Measurements from ENCODE around the gene TCF3.

DNA sequence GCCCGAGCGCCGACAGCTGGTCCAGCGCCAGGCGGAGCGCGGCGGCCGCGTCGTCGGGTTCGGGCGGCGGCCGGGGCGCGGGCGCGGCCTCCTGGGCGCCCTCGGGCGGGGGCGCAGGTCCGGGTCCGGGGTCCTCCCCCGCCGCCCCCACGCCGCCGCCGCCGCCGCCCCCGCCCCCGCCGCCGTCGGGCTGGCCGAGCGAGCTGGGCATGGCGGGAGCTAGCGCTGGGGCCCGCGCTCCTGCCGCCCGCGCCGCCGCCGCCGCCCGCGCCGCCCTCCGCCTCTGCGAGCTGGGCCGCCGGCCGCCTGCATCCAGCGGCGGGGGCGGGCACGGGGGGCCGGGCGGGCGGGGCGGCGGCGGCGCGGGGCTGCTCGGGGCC lies 84.6 kb downstream of the TCF3 start:
- TF ChIP-seq CTCF (conservative IDR thresholded peaks at IDR 0.05 in 1 of 2, IDR thresholded peaks at IDR 0.05 in 1 of 2; ENCODE audit: low read depth in 1 of 2, low read length in 2 of 2) (no peak), EZH2 (IDR thresholded peaks at IDR 0.05; ENCODE audit: low read length, missing control alignments) (no peak)
